Measurements from ENCODE around the gene CEP104. TPM values are rescaled to one million over a fixed set of nuclear protein-coding genes. Genes with fewer than 3 reads are reported as not detected.

The CEP104 gene
- total and polyA plus RNA-seq, 2 donors (not counting 1 experiment from before 2014, with no cell fraction given): 25.4 to 28.9 TPM

DNA sequence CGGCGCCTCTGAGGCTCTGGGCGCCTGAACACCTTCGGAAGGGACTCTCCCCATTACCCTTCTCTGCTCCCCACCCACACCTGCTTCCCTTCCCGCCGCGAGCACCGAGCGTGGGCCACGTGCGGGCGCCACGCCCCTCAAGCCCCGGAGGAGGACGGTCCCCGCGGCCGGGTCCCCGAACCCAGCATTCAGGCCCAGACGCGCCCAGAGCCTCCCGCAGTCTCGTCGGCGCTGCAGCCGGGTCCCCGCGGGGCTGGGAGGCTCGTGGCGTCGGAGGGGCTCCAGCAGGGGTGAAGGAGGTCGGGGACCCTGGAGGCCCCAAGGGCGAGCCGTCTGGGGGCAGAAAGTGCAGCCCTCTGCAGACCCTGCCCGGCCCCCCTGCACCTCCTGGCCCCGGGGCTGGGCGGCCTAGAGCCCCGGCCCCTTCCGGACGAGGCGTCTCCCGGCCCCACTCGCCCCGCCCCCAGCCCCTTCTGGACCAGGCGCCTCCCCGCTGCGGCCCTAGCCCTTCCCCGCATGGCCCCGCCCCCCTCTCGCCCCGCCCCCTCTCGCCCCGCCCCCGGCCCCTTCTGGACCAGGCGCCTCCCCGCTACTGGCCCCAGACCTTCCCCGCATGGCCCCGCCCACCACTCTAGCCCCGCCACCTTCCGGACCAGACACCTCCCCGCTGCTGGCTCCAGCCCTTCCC lies 84.8 kb downstream of the CEP104 start:
- H3K27ac ChIP-seq (ENCODE audit: insufficient read depth, low read length): no peak overlapping the region
- H3K4me2 ChIP-seq (ENCODE audit: extremely low read depth, insufficient read depth, low read length): peak overlapping the region; percentile 71
- H3K4me1 ChIP-seq (ENCODE audit: control insufficient read depth, extremely low read depth, insufficient read depth, low read length): peaks cover 5% of the 10 kb centered on the region
- no peaks in the 10 kb centered on the region for H3K9me3 ChIP-seq (ENCODE audit: control insufficient read depth, insufficient read depth, low read depth, low read length)
- peak overlapping the region; percentile 41 for H2AFZ ChIP-seq (ENCODE audit: low read length)
- no peaks in the 10 kb centered on the region for H3K79me2 ChIP-seq (ENCODE audit: control insufficient read depth, insufficient read depth, low read length)
- no peaks in the 10 kb centered on the region for H4K20me1 ChIP-seq (ENCODE audit: control insufficient read depth, extremely low read depth, insufficient read depth, low read length)
- H3K9ac ChIP-seq (ENCODE audit: insufficient read depth, low read length): peak overlapping the region; percentile 8
- TF ChIP-seq, protein P1, sequence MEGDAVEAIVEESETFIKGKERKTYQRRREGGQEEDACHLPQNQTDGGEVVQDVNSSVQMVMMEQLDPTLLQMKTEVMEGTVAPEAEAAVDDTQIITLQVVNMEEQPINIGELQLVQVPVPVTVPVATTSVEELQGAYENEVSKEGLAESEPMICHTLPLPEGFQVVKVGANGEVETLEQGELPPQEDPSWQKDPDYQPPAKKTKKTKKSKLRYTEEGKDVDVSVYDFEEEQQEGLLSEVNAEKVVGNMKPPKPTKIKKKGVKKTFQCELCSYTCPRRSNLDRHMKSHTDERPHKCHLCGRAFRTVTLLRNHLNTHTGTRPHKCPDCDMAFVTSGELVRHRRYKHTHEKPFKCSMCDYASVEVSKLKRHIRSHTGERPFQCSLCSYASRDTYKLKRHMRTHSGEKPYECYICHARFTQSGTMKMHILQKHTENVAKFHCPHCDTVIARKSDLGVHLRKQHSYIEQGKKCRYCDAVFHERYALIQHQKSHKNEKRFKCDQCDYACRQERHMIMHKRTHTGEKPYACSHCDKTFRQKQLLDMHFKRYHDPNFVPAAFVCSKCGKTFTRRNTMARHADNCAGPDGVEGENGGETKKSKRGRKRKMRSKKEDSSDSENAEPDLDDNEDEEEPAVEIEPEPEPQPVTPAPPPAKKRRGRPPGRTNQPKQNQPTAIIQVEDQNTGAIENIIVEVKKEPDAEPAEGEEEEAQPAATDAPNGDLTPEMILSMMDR (conservative IDR thresholded peaks at IDR 0.05 in 1 of 2, IDR thresholded peaks at IDR 0.05 in 1 of 2; ENCODE audit: low read depth in 1 of 2, low read length in 2 of 2): no peak
- no peak for TF ChIP-seq EZH2 (IDR thresholded peaks at IDR 0.05; ENCODE audit: low read length, missing control alignments)
- no peaks in the 10 kb centered on the region for H3K36me3 ChIP-seq (ENCODE audit: control insufficient read depth, insufficient read depth, low read length)
- peak; percentile 66 to 72 for DNase-seq (ENCODE audit: low read depth in 2 of 2)
- peak overlapping the region; percentile 33 to 60 (median 42) for H3K4me3 ChIP-seq (replicated peaks in 1 of 4; ENCODE audit: control extremely low read depth in 1 of 4, insufficient read depth in 1 of 4, low read depth in 3 of 4, low read length in 4 of 4)
- no peaks in the 10 kb centered on the region for H3K27me3 ChIP-seq (ENCODE audit: control insufficient read depth, insufficient read depth, low read length)

DNA sequence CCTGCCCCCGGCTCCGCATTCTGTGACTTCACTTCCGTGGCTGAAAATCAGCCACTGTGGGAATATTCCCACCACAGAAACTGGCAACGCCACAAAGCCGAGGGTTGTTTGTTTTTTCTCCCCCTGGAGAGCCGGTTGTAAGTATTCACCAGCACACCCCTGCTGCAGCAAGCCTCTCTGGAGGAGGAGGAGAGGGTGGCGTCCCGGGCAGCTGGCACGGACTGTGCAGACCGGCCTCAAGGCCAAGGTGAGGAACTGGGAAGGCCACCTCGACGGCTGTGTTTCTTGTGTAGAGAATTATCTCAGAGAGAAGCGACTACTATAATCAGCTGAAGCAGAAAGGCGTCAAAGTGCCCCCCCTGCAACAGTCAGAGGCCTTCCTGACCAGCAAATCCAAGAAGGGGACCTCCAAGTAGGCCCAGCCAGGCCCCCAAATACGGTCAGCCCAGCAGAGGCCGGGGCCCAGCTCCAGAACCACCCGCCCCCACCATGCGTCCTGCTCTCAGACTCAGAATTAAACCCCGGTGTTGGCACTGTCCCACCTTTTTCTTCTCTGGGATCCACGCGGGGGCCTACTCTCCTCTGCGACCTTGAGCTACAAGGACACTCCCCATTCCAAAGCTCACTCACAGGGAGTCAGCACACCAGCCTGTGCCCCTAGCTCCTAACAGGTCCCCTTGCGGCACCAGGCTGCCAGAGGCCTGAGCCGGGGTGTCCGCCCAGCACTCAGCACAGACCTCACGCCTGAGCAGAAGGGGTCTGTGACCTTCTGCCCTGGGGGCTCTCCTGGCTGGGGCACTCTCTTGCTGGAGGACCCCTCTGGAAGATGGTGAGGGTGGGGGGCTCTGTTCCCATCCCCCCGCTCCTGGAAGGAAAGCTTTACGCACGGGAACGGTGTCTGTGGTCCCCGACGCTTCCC lies 85.6 kb downstream of the CEP104 start:
- Histone ChIP-seq H3K4me3 (replicated peaks in 1 of 4; ENCODE audit: control extremely low read depth in 1 of 4, insufficient read depth in 1 of 4, low read depth in 3 of 4, low read length in 4 of 4) (peak overlapping the region in 2 of 4 experiments; percentile 42 to 60), H2AFZ (ENCODE audit: low read length) (no peak overlapping the region), H3K4me2 (ENCODE audit: extremely low read depth, insufficient read depth, low read length) (no peak overlapping the region), H3K27me3 (ENCODE audit: control insufficient read depth, insufficient read depth, low read length) (no peaks in the 10 kb centered on the region), H3K4me1 (ENCODE audit: control insufficient read depth, extremely low read depth, insufficient read depth, low read length) (peaks cover 5% of the 10 kb centered on the region), H3K79me2 (ENCODE audit: control insufficient read depth, insufficient read depth, low read length) (no peaks in the 10 kb centered on the region), H3K27ac (ENCODE audit: insufficient read depth, low read length) (no peak overlapping the region), H3K9ac (ENCODE audit: insufficient read depth, low read length) (no peak overlapping the region), H4K20me1 (ENCODE audit: control insufficient read depth, extremely low read depth, insufficient read depth, low read length) (no peaks in the 10 kb centered on the region), H3K36me3 (ENCODE audit: control insufficient read depth, insufficient read depth, low read length) (no peaks in the 10 kb centered on the region), H3K9me3 (ENCODE audit: control insufficient read depth, insufficient read depth, low read depth, low read length) (no peaks in the 10 kb centered on the region)
- no peak for TF ChIP-seq EZH2 (IDR thresholded peaks at IDR 0.05; ENCODE audit: low read length, missing control alignments)
- TF ChIP-seq, protein P1 (conservative IDR thresholded peaks at IDR 0.05 in 1 of 2, IDR thresholded peaks at IDR 0.05 in 1 of 2; ENCODE audit: low read depth in 1 of 2, low read length in 2 of 2): no peak
- DNase-seq (ENCODE audit: low read depth in 2 of 2): no peak

DNA sequence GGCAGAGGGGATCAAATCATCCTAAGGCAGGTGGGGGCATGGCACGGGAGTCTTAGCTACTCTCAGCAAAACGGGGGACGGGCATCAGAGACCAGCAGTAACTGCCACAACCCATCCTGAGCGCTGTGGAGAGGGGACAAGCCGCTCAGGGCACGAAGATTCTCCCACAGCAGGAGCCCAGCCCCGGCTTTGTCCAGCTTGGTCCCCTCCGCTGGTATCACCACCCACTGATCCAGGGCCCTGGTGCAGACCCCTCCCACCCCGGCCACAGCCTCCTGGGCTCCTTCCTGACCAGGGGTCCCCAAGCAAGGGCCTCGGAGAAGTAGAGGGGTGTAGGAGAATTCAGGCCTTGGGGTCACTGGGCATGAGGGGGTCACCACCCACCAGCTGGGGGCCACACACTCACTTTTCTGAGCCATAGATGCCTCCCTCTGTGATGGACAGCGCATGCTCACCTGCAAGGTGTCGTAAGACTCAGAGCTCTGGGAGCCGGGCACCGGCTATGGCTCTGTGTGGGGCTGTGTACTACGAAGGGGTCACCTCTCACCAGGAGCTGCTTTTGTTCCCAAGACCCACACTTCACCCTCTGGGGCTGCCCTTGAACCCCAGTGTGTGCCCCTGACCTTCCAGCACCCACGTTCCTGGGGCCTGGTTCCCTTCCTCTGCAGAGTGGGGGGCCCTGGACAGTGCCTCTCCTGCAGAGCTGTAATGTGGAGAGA lies 86.8 kb downstream of the CEP104 start:
- H4K20me1 ChIP-seq (ENCODE audit: control insufficient read depth, extremely low read depth, insufficient read depth, low read length): no peaks in the 10 kb centered on the region
- no peak for DNase-seq (ENCODE audit: low read depth in 2 of 2)
- no peak overlapping the region for H3K4me3 ChIP-seq (replicated peaks in 1 of 4; ENCODE audit: control extremely low read depth in 1 of 4, insufficient read depth in 1 of 4, low read depth in 3 of 4, low read length in 4 of 4)
- H3K27ac ChIP-seq (ENCODE audit: insufficient read depth, low read length): no peak overlapping the region
- H3K4me1 ChIP-seq (ENCODE audit: control insufficient read depth, extremely low read depth, insufficient read depth, low read length): peaks cover under 1% of the 10 kb centered on the region
- H3K79me2 ChIP-seq (ENCODE audit: control insufficient read depth, insufficient read depth, low read length): no peaks in the 10 kb centered on the region
- TF ChIP-seq, protein P1 (conservative IDR thresholded peaks at IDR 0.05 in 1 of 2, IDR thresholded peaks at IDR 0.05 in 1 of 2; ENCODE audit: low read depth in 1 of 2, low read length in 2 of 2): no peak
- TF ChIP-seq EZH2 (IDR thresholded peaks at IDR 0.05; ENCODE audit: low read length, missing control alignments): no peak
- no peak overlapping the region for H2AFZ ChIP-seq (ENCODE audit: low read length)
- H3K9me3 ChIP-seq (ENCODE audit: control insufficient read depth, insufficient read depth, low read depth, low read length): no peaks in the 10 kb centered on the region
- H3K9ac ChIP-seq (ENCODE audit: insufficient read depth, low read length): no peak overlapping the region
- H3K4me2 ChIP-seq (ENCODE audit: extremely low read depth, insufficient read depth, low read length): no peak overlapping the region
- H3K36me3 ChIP-seq (ENCODE audit: control insufficient read depth, insufficient read depth, low read length): no peaks in the 10 kb centered on the region
- H3K27me3 ChIP-seq (ENCODE audit: control insufficient read depth, insufficient read depth, low read length): no peaks in the 10 kb centered on the region

All from fibroblast of lung (primary cell).